Liver (tissue), 3 donors: ENCODE data around the gene CYP24A1.
"Not testable (repeated sequence)": the region's sequence is repeated elsewhere in the genome, so short reads cannot be mapped to it uniquely, and the experiment has no call there.

Experiments
- FOXA1 ChIP-seq: IDR thresholded peaks from 2 replicates; pipeline ENCODE4 v1.6.1; 2016; ENCODE audit warnings: antibody characterized with exemption
- GABPA ChIP-seq, 2 donors: IDR thresholded peaks in 1 of 2; conservative IDR thresholded peaks in 1 of 2; 2 replicates each; pipeline ENCODE4 v1.6.1; 2016; ENCODE audit warnings: antibody characterized with exemption in 2 of 2, mild to moderate bottlenecking in 1 of 2, moderate library complexity in 1 of 2
- JUND ChIP-seq, 2 donors: IDR thresholded peaks; 2 replicates each; pipeline ENCODE4 v1.6.1; 2016; ENCODE audit warnings: antibody characterized with exemption in 2 of 2
- RAD21 ChIP-seq, 2 donors: IDR thresholded peaks; 2 replicates each; pipeline ENCODE4 v1.6.1; 2016; ENCODE audit warnings: antibody characterized with exemption in 2 of 2, mild to moderate bottlenecking in 2 of 2
- SP1 ChIP-seq: IDR thresholded peaks from 2 replicates; pipeline ENCODE4 v1.6.1; 2018; ENCODE audit warnings: antibody characterized with exemption, mild to moderate bottlenecking
- TF ChIP-seq, protein P1 (sequence below): fragments of 150-350 bp; IDR thresholded peaks from 2 replicates; pipeline ENCODE4 v1.5.1; 2017; ENCODE audit warnings: improper control_type of control experiment, low read depth, low read length; ENCODE audit not compliant: missing input control
- TF ChIP-seq, protein P2 (sequence below): IDR thresholded peaks from 2 replicates; pipeline ENCODE4 v1.6.1; 2016; ENCODE audit warnings: antibody characterized with exemption, mild to moderate bottlenecking
- TF ChIP-seq, protein P3 (sequence below): IDR thresholded peaks from 2 replicates; pipeline ENCODE4 v1.6.1; 2016; ENCODE audit warnings: antibody characterized with exemption
- TF ChIP-seq, protein P4 (sequence below): IDR thresholded peaks from 2 replicates; pipeline ENCODE4 v1.6.1; 2016; ENCODE audit warnings: antibody characterized with exemption
- donor health status: healthy.
- donor health status: healthy.

DNA sequence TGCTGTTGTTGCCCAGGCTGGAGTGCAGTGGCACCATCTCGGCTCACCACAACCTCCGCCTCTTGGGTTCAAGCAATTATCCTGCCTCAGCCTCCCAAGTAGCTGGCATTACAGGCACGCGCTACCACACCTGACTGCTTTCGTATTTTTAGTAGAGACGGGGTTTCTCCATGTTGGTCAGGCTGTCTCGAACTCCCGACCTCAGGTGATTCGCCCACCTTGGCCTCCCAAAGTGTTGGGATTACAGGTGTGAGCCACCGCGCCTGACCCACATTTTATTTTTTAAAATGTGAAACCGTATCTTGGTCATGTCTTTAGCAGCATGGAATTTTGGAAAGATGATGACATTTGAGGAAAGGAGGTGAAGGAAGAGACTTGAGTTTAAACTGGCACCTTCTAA lies 47.5 kb downstream of the CYP24A1 start:
- not testable (repeated sequence) for TF ChIP-seq GABPA (IDR thresholded peaks at IDR 0.05 in 1 of 2, conservative IDR thresholded peaks at IDR 0.05 in 1 of 2); JUND (IDR thresholded peaks at IDR 0.05); FOXA1; RAD21 (IDR thresholded peaks at IDR 0.05); SP1
- TF ChIP-seq, protein P1, sequence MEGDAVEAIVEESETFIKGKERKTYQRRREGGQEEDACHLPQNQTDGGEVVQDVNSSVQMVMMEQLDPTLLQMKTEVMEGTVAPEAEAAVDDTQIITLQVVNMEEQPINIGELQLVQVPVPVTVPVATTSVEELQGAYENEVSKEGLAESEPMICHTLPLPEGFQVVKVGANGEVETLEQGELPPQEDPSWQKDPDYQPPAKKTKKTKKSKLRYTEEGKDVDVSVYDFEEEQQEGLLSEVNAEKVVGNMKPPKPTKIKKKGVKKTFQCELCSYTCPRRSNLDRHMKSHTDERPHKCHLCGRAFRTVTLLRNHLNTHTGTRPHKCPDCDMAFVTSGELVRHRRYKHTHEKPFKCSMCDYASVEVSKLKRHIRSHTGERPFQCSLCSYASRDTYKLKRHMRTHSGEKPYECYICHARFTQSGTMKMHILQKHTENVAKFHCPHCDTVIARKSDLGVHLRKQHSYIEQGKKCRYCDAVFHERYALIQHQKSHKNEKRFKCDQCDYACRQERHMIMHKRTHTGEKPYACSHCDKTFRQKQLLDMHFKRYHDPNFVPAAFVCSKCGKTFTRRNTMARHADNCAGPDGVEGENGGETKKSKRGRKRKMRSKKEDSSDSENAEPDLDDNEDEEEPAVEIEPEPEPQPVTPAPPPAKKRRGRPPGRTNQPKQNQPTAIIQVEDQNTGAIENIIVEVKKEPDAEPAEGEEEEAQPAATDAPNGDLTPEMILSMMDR: not testable (repeated sequence)
- TF ChIP-seq, protein P2, sequence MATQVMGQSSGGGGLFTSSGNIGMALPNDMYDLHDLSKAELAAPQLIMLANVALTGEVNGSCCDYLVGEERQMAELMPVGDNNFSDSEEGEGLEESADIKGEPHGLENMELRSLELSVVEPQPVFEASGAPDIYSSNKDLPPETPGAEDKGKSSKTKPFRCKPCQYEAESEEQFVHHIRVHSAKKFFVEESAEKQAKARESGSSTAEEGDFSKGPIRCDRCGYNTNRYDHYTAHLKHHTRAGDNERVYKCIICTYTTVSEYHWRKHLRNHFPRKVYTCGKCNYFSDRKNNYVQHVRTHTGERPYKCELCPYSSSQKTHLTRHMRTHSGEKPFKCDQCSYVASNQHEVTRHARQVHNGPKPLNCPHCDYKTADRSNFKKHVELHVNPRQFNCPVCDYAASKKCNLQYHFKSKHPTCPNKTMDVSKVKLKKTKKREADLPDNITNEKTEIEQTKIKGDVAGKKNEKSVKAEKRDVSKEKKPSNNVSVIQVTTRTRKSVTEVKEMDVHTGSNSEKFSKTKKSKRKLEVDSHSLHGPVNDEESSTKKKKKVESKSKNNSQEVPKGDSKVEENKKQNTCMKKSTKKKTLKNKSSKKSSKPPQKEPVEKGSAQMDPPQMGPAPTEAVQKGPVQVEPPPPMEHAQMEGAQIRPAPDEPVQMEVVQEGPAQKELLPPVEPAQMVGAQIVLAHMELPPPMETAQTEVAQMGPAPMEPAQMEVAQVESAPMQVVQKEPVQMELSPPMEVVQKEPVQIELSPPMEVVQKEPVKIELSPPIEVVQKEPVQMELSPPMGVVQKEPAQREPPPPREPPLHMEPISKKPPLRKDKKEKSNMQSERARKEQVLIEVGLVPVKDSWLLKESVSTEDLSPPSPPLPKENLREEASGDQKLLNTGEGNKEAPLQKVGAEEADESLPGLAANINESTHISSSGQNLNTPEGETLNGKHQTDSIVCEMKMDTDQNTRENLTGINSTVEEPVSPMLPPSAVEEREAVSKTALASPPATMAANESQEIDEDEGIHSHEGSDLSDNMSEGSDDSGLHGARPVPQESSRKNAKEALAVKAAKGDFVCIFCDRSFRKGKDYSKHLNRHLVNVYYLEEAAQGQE: not testable (repeated sequence)
- TF ChIP-seq, protein P3, sequence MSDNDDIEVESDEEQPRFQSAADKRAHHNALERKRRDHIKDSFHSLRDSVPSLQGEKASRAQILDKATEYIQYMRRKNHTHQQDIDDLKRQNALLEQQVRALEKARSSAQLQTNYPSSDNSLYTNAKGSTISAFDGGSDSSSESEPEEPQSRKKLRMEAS: not testable (repeated sequence)
- TF ChIP-seq, protein P4, sequence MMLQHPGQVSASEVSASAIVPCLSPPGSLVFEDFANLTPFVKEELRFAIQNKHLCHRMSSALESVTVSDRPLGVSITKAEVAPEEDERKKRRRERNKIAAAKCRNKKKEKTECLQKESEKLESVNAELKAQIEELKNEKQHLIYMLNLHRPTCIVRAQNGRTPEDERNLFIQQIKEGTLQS: not testable (repeated sequence)
